A673 (cell line): Measurements from ENCODE around the gene ADK. TPM values are rescaled to one million over a fixed set of nuclear protein-coding genes. Genes with fewer than 3 reads are reported as not detected.

Experiments
- BruUV-seq: library from RNA; stranded (reverse); fragments of 400-500 nt; replicated peaks from 2 replicates; lab custom pipeline; 2021; lab: Mats Ljungman, UMichigan
- CTCF ChIA-PET: fragments of 300-600 bp; sonication (Branson Sonifier 250); formaldehyde crosslinking; loops from one replicate; lab custom pipeline; 2022; ENCODE audit warnings: antibody characterized with exemption; lab: Charles Lee
- POLR2A ChIA-PET: fragments of 300-600 bp; sonication (Branson Sonifier 250); formaldehyde crosslinking; loops from one replicate; lab custom pipeline; 2022; ENCODE audit warnings: antibody characterized with exemption; ENCODE audit not compliant: low non-redundant PET; lab: Charles Lee
- DNase-seq: peaks from one replicate; pipeline ENCODE4 v3.0.0-alpha.2; 2015; ENCODE audit warnings: low spot score
- H3K27ac ChIP-seq: fragments of 200-600 bp; sonication (generic); 2 replicates; pipeline ENCODE4 v1.5.1; 2016; ENCODE audit warnings: mixed run types, low read depth, mild to moderate bottlenecking, mixed read lengths, antibody characterized with exemption, low read length; ENCODE audit not compliant: poor library complexity, severe bottlenecking
- H3K27me3 ChIP-seq: fragments of 200-600 bp; sonication (generic); replicated peaks from 2 replicates; pipeline ENCODE4 v1.6.1; 2017; ENCODE audit warnings: mixed run types, low read depth, mild to moderate bottlenecking, mixed read lengths, antibody characterized with exemption, low read length; ENCODE audit not compliant: insufficient read depth, poor library complexity
- H3K36me3 ChIP-seq: fragments of 200-600 bp; sonication (generic); 2 replicates; pipeline ENCODE4 v1.6.1; 2016; ENCODE audit warnings: mixed run types, mild to moderate bottlenecking, mixed read lengths, antibody characterized with exemption, low read length; ENCODE audit not compliant: insufficient read depth, poor library complexity, severe bottlenecking
- H3K4me1 ChIP-seq: fragments of 200-600 bp; sonication (generic); 2 replicates; pipeline ENCODE4 v1.6.1; 2017; ENCODE audit warnings: mixed run types, mild to moderate bottlenecking, mixed read lengths, antibody characterized with exemption, low read length; ENCODE audit not compliant: insufficient read depth, poor library complexity, severe bottlenecking
- H3K4me3 ChIP-seq: fragments of 200-600 bp; sonication (generic); 2 replicates; pipeline ENCODE4 v1.5.1; 2016; ENCODE audit warnings: low read depth, mixed run types, mild to moderate bottlenecking, mixed read lengths, low read length; ENCODE audit not compliant: poor library complexity, severe bottlenecking
- H3K9me3 ChIP-seq: fragments of 200-600 bp; sonication (generic); 2 replicates; pipeline ENCODE4 v1.6.1; 2016; ENCODE audit warnings: mixed run types, low read depth, mild to moderate bottlenecking, mixed read lengths, antibody characterized with exemption, low read length; ENCODE audit not compliant: poor library complexity, severe bottlenecking
- CTCF ChIP-seq: fragments of 300-800, 200-600 bp; sonication (generic); conservative IDR thresholded peaks from 2 replicates; pipeline ENCODE4 v1.5.1; 2017; ENCODE audit warnings: low read depth, mild to moderate bottlenecking, antibody characterized with exemption, low read length, moderate library complexity, mixed read lengths
- EZH2 ChIP-seq: fragments of 200-600 bp; sonication (generic); IDR thresholded peaks from 2 replicates; pipeline ENCODE4 v1.6.1; 2017; ENCODE audit warnings: borderline replicate concordance, low read depth, mild to moderate bottlenecking, mixed read lengths, antibody characterized with exemption, low read length; ENCODE audit not compliant: poor library complexity, severe bottlenecking
- intact Hi-C: fragments of 100-400 bp; cut with micrococcal nuclease; formaldehyde crosslinking; loops from one replicate; pipeline ENCODE4 v1.10.0; 2022; ENCODE audit not compliant: unreplicated experiment
- total RNA-seq: library from RNA; stranded (reverse); gene quantifications from 2 replicates; pipeline ENCODE4 v1.2.3, GENCODE V29; 2021

Gene ADK
- total RNA-seq, 1 experiment from 2014 or later: 49.0 TPM

- intact Hi-C loops: loop anchor here (10.0 kb wide), 1 partner anchor 291 kb away; no protein-coding TSS in a partner anchor
- Histone ChIP-seq H3K27ac (no peak overlapping the region), H3K36me3 (no peaks in the 10 kb centered on the region), H3K9me3 (no peaks in the 10 kb centered on the region), H3K4me3 (no peak overlapping the region), H3K4me1 (no peaks in the 10 kb centered on the region), H3K27me3 (no peaks in the 10 kb centered on the region)
- no peak for DNase-seq
- no peak for TF ChIP-seq CTCF
- no peak for TF ChIP-seq EZH2
- CTCF ChIA-PET: no interaction called here
- POLR2A ChIA-PET: no interaction called here
- BruUV-seq: no TSS peak
These were observed 582.6 kb downstream of the ADK start for GRCh38 chr10:74733612-74734011.

GRCh38 chr10:74736029-74736428, 585.0 kb downstream of the ADK start:
- H3K4me3 ChIP-seq: no peak overlapping the region
- H3K36me3 ChIP-seq: no peaks in the 10 kb centered on the region
- no TSS peak for BruUV-seq
- ChIA-PET POLR2A (no interaction called here), CTCF (no interaction called here)
- no peaks in the 10 kb centered on the region for H3K4me1 ChIP-seq
- H3K27ac ChIP-seq: no peak overlapping the region
- TF ChIP-seq CTCF (no peak), EZH2 (no peak)
- intact Hi-C loops: loop anchor here (10.0 kb wide), 1 partner anchor 289 kb away; no protein-coding TSS in a partner anchor
- no peaks in the 10 kb centered on the region for H3K9me3 ChIP-seq
- no peaks in the 10 kb centered on the region for H3K27me3 ChIP-seq
- no peak for DNase-seq

- intact Hi-C loops: loop anchor here (10.0 kb wide), 1 partner anchor 287 kb away; no protein-coding TSS in a partner anchor
- Histone ChIP-seq H3K4me1 (no peaks in the 10 kb centered on the region), H3K4me3 (no peak overlapping the region), H3K9me3 (no peaks in the 10 kb centered on the region), H3K27ac (no peak overlapping the region), H3K27me3 (no peaks in the 10 kb centered on the region), H3K36me3 (no peaks in the 10 kb centered on the region)
- ChIA-PET POLR2A (no interaction called here), CTCF (no interaction called here)
- TF ChIP-seq CTCF: peak; percentile 31; the same call in 1 of the 2 replicates
- no peak for TF ChIP-seq EZH2
- no TSS peak for BruUV-seq
- DNase-seq: peak; percentile 13
These were observed 587.0 kb downstream of the ADK start for GRCh38 chr10:74738052-74738451.
